ELR (cell line): ENCODE results near the gene RAB11FIP2.
A peak's percentile ranks its signal among the peaks of the same experiment; 100 is the strongest.

Experiments
- DNase-seq: peaks from one replicate; pipeline ENCODE4 v3.0.0-alpha.2; 2015; ENCODE audit warnings: low read depth

Gene RAB11FIP2

GRCh38 chr10:118033905-118034304, 12.8 kb downstream of the RAB11FIP2 start:
- DNase-seq = no peak

- DNase-seq = no peak
Measured at GRCh38 chr10:118032564-118032963, 14.2 kb downstream of the RAB11FIP2 start.

- no peak for DNase-seq
Measured at GRCh38 chr10:118031351-118032075, 15.2 kb downstream of the RAB11FIP2 start.

GRCh38 chr10:118028619-118029018, 18.1 kb downstream of the RAB11FIP2 start:
- DNase-seq = no peak

DNA sequence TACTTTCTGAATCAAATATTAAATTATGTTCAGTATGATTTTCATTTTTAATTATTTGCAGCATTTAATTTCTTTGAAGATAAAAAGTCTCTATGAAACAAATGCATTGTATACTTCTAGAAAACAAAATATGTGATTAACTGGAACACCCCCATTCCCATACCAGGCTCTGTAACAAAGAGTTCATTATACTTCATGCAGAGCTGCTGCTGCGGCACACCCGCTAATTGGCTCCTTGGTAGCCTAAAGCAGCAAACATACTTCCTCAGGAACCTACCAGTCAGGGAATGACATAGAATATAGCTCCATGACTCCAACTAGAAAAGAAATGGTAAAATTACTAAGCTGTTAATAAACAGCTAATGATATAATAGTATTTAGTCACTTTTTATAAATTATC, 19.3 kb downstream of the RAB11FIP2 start:
- no peak for DNase-seq

DNA sequence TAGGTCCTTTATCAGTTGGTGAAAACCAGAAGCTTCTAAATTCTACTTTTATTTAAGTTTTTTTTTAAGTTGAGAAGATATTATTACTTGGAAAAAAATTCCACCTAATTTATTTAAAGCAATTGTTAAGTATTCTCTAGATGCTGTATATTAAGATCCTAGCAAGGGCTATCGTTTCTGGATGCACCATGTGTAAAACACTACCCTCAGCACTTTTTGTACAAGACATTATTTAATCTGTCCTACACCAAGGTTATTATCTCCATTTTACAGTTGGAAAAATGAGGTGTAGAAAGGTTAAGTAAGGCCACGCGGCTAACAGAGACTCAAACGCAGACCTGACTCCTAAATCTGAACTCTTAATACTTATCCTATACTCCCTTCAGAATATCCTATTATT, 19.8 kb downstream of the RAB11FIP2 start:
- DNase-seq = no peak

DNA sequence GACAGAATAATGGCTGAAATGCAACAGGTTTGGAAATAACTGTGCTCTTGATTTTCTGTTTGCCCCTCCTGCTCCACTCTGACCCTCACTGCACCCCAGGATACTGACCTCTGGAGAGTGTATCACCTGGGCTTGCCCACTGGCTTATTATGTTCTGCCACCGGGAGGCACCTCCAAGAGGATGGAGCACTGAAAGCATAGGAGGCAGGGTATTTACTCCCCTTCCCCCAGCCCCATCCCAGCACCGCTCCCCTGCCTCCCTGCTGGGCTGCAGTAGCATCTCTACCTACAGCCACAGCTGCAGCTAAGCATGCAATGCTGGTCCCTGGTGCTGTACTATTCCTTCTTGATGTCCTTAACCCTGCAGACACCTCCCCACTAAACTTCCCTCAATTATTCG, 26.4 kb downstream of the RAB11FIP2 start:
- no peak for DNase-seq

DNA sequence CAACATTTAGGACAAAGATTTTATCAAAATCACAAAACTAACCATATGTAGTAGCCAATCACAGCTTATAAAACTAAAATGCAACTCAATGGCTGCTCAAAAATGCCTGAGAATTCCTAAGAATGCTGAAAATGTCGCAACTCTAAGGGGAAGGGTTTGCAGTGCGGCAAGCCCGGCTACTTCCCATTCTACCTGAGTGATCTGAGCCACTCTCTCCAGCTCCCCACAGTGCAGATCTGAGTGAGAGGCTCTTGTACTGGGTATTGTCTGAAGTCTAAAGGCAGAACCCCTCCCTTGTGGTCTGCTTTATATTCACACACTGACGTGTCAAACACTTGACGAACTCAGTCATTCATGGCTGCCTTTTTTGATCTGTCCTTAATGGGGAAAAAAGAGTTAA, 28.9 kb downstream of the RAB11FIP2 start:
- DNase-seq = no peak

- DNase-seq = no peak
Measured at GRCh38 chr10:118017071-118017740, 29.5 kb downstream of the RAB11FIP2 start.

DNA sequence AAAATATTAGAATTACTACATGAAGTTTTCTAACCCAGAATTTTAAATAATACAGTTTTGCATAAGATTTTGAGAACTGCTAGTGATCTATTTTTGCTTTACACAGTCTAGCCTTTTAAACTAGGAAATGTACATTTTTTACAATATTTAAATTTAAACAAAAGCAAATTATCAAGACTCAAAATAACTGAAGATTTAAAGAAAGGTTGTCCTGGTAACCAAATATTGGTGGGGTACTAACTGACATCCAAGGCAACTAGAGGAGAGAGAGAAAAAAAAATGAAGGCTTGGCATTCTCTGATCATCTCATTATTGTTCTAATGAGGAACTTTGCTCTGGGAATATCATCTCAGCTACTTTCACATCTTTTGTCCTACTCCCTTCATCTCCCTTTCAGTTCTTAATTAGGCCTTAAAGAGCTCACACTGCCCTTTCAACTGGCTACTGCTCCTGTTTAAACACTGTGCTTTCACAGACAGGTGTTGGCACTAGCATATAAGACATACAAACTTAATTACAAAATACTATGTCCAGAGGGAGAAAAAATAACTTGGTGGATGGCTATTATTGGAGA, 33.7 kb downstream of the RAB11FIP2 start:
- no peak for DNase-seq

- DNase-seq = no peak
Measured at GRCh38 chr10:118007773-118008172, 39.0 kb downstream of the RAB11FIP2 start.

GRCh38 chr10:118003126-118003525, 43.6 kb downstream of the RAB11FIP2 start:
- DNase-seq = no peak

- DNase-seq = peak; percentile 71
Measured at GRCh38 chr10:118002581-118002980, 44.2 kb downstream of the RAB11FIP2 start.

- peak; percentile 46 for DNase-seq
Measured at GRCh38 chr10:117997673-117998072, 49.1 kb downstream of the RAB11FIP2 start.

- DNase-seq = no peak
Measured at GRCh38 chr10:117996709-117997108, 50.0 kb downstream of the RAB11FIP2 start.

- no peak for DNase-seq
Measured at GRCh38 chr10:117994771-117995170, 52.0 kb downstream of the RAB11FIP2 start.

GRCh38 chr10:117993166-117993565, 53.6 kb downstream of the RAB11FIP2 start:
- no peak for DNase-seq

DNA sequence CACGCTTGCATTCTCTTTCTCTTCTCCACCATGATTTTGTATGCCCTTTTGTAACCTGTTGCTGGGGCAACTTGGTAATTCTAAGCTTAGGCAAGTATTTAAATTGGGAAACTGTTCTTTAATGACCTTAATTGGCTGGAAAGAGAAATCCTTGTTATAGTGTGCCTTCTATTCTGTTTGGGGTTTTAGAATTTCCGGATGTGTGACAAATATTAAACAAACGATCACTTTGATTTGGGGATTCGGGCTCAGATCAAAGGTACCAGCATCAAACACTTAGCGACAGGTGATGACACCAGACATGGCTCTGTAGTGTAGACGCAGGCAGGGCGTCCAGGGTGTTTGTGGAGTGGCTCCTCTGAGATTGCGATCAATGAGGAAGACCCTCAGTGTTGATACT, 55.0 kb downstream of the RAB11FIP2 start:
- no peak for DNase-seq

- DNase-seq = no peak
Measured at GRCh38 chr10:117989962-117990361, 56.8 kb downstream of the RAB11FIP2 start.

GRCh38 chr10:117988814-117989213, 57.9 kb downstream of the RAB11FIP2 start:
- DNase-seq = no peak

- peak; percentile 45 for DNase-seq
Measured at GRCh38 chr10:117987244-117987909, 59.4 kb downstream of the RAB11FIP2 start.

- DNase-seq = no peak
Measured at GRCh38 chr10:117983961-117984360, 62.8 kb downstream of the RAB11FIP2 start.
